HCT116 (cell line): ENCODE data around the gene VEGFA. TPM values are rescaled to one million over a fixed set of nuclear protein-coding genes. Genes with fewer than 3 reads are reported as not detected.

Source experiments
- ATAC-seq: fragments of 200-7000 bp; cut with Tn5 transposase; 2 replicates; pipeline ENCODE4 v1.9.1; 2020; ENCODE audit warnings: mild to moderate bottlenecking, moderate library complexity
- BruUV-seq: library from RNA; stranded (reverse); fragments of 400-500 nt; replicated peaks from 2 replicates; lab custom pipeline; 2021; lab: Mats Ljungman, UMichigan
- CTCF ChIA-PET: fragments of 300-600 bp; sonication (Branson Sonifier 250); formaldehyde crosslinking; loops from one replicate; lab custom pipeline; 2021; ENCODE audit warnings: antibody characterized with exemption; lab: Charles Lee
- POLR2A ChIA-PET: fragments of 300-600, 350-600 bp; sonication (Branson Sonifier 250); formaldehyde crosslinking; loops from one replicate; lab custom pipeline; 2021; ENCODE audit warnings: antibody characterized with exemption; lab: Charles Lee
- RAD21 ChIA-PET, 2 experiments: fragments of 300-600 bp; sonication (Branson Sonifier 250); formaldehyde crosslinking; loops; one replicate each; lab custom pipeline; 2023; ENCODE audit warnings: low total read pairs in 2 of 2; ENCODE audit not compliant: uncharacterized antibody in 2 of 2, unreplicated experiment in 2 of 2, low non-redundant PET in 1 of 2; lab: Charles Lee
- DNase-seq: peaks from one replicate; pipeline ENCODE4 v3.0.0-alpha.2; 2010; ENCODE audit warnings: low read depth, low spot score
- H2AFZ ChIP-seq: fragments of 200-600 bp; shearing (Covaris generic), sonication (generic); 2 replicates; pipeline ENCODE4 v1.6.1; 2017; ENCODE audit warnings: low read depth, mixed run types, mixed read lengths, antibody characterized with exemption, low read length; ENCODE audit not compliant: poor library complexity, severe bottlenecking
- H3K27ac ChIP-seq: 2 replicates; pipeline ENCODE4 v1.5.1; 2012; ENCODE audit warnings: low read depth, low read length
- H3K27me3 ChIP-seq: fragments of 200-600 bp; sonication (generic); 2 replicates; pipeline ENCODE4 v1.6.1; 2016; ENCODE audit warnings: mixed run types, low read length, mixed read lengths; ENCODE audit not compliant: insufficient read depth
- H3K36me3 ChIP-seq, 2 experiments: fragments of 200-500 bp in 1 of 2; fragments of 200-600 bp in 1 of 2; sonication (Bioruptor generic) in 1 of 2; sonication (generic) in 1 of 2; 2 replicates each; pipeline versions ENCODE4 v1.5.1 to v1.6.1; 2014 to 2016; ENCODE audit warnings: low read length in 2 of 2, inconsistent platforms in 1 of 2, mixed read lengths in 1 of 2, mixed run types in 1 of 2; ENCODE audit not compliant: insufficient read depth in 2 of 2, control insufficient read depth in 1 of 2
- H3K4me1 ChIP-seq, 2 experiments: fragments of 200-600 bp in 1 of 2; sonication (generic) in 1 of 2; 2 replicates each; pipeline versions ENCODE4 v1.5.1 to v1.6.1; 2012 to 2017; ENCODE audit warnings: low read length in 2 of 2, inconsistent platforms in 1 of 2, mild to moderate bottlenecking in 1 of 2, mixed read lengths in 1 of 2, mixed run types in 1 of 2, moderate library complexity in 1 of 2; ENCODE audit not compliant: insufficient read depth in 2 of 2, control insufficient read depth in 1 of 2
- H3K4me2 ChIP-seq: fragments of 200-600 bp; sonication (generic); 2 replicates; pipeline ENCODE4 v1.6.1; 2017; ENCODE audit warnings: mixed run types, low read length, mixed read lengths
- H3K4me3 ChIP-seq, 2 experiments: fragments of 200-600 bp in 1 of 2; sonication (generic) in 1 of 2; replicated peaks in 1 of 2; 2 replicates each; pipeline ENCODE4 v1.5.1; 2011 to 2016; ENCODE audit warnings: low read length in 2 of 2, control low read depth in 1 of 2, low read depth in 1 of 2, mild to moderate bottlenecking in 1 of 2, mixed read lengths in 1 of 2, mixed run types in 1 of 2
- H3K79me2 ChIP-seq: fragments of 200-600 bp; sonication (generic); 2 replicates; pipeline ENCODE4 v1.6.1; 2017; ENCODE audit warnings: mild to moderate bottlenecking, mixed run types, low read length, moderate library complexity, mixed read lengths; ENCODE audit not compliant: insufficient read depth
- H3K9ac ChIP-seq: fragments of 200-600 bp; sonication (generic); 2 replicates; pipeline ENCODE4 v1.6.1; 2016; ENCODE audit warnings: low read length, mixed read lengths
- H3K9me2 ChIP-seq: fragments of 200-600 bp; sonication (generic), shearing (Covaris generic); 2 replicates; pipeline ENCODE4 v1.6.1; 2017; ENCODE audit warnings: mixed run types, mild to moderate bottlenecking, moderate library complexity; ENCODE audit not compliant: insufficient read depth
- H3K9me3 ChIP-seq, 2 experiments: fragments of 200-500 bp in 1 of 2; fragments of 200-600 bp in 1 of 2; sonication (Bioruptor generic) in 1 of 2; sonication (generic) in 1 of 2; 2 replicates each; pipeline ENCODE4 v1.6.1; 2014 to 2017; ENCODE audit warnings: low read length in 2 of 2, mixed read lengths in 2 of 2, inconsistent platforms in 1 of 2, low read depth in 1 of 2, mild to moderate bottlenecking in 1 of 2, mixed run types in 1 of 2, moderate library complexity in 1 of 2; ENCODE audit not compliant: control insufficient read depth in 1 of 2, insufficient read depth in 1 of 2
- H4K20me1 ChIP-seq: fragments of 200-600 bp; sonication (generic), shearing (Covaris generic); 2 replicates; pipeline ENCODE4 v1.6.1; 2017; ENCODE audit warnings: mixed run types, mild to moderate bottlenecking, moderate library complexity; ENCODE audit not compliant: insufficient read depth
- CTCF ChIP-seq, 3 experiments: fragments of 200-600 bp in 1 of 3; sonication (generic) in 1 of 3; IDR thresholded peaks in 2 of 3; conservative IDR thresholded peaks in 1 of 3; 2 replicates each; pipeline ENCODE4 v1.5.1; 2012 to 2017; ENCODE audit warnings: low read depth in 2 of 3, low read length in 2 of 3, antibody characterized with exemption in 1 of 3, borderline replicate concordance in 1 of 3, control low read depth in 1 of 3, mild to moderate bottlenecking in 1 of 3, mixed read lengths in 1 of 3, mixed run types in 1 of 3, moderate library complexity in 1 of 3; ENCODE audit not compliant: insufficient read depth in 1 of 3
- EGR1 ChIP-seq: IDR thresholded peaks from 2 replicates; pipeline ENCODE4 v1.6.1; 2012; ENCODE audit warnings: low read depth
- FOSL1 ChIP-seq: IDR thresholded peaks from 2 replicates; pipeline ENCODE4 v1.6.1; 2012; ENCODE audit warnings: low read depth
- POLR2A ChIP-seq: IDR thresholded peaks from 2 replicates; pipeline ENCODE4 v1.7.0; 2011; ENCODE audit warnings: borderline replicate concordance; ENCODE audit not compliant: insufficient read depth, insufficient read length; ENCODE audit errors: extremely low read depth
- POLR2AphosphoS5 ChIP-seq: IDR thresholded peaks from 2 replicates; pipeline ENCODE4 v1.6.1; 2011; ENCODE audit warnings: mild to moderate bottlenecking, low read depth, low read length, moderate library complexity
- RAD21 ChIP-seq: IDR thresholded peaks from 2 replicates; pipeline ENCODE4 v1.6.1; 2012; ENCODE audit warnings: low read depth, mild to moderate bottlenecking
- REST ChIP-seq: IDR thresholded peaks from 2 replicates; pipeline ENCODE4 v1.6.1; 2012; ENCODE audit warnings: low read depth
- SIN3A ChIP-seq: IDR thresholded peaks from 2 replicates; pipeline ENCODE4 v1.6.1; 2012; ENCODE audit warnings: low read depth
- SRF ChIP-seq: IDR thresholded peaks from 2 replicates; pipeline ENCODE4 v1.6.1; 2012; ENCODE audit warnings: low read depth
- TCF7L2 ChIP-seq: IDR thresholded peaks from 2 replicates; pipeline ENCODE4 v1.7.0; 2011; ENCODE audit warnings: borderline replicate concordance, inconsistent platforms; ENCODE audit not compliant: insufficient read depth, insufficient read length; ENCODE audit errors: extremely low read depth
- ZBTB33 ChIP-seq: IDR thresholded peaks from 2 replicates; pipeline ENCODE4 v1.6.1; 2011; ENCODE audit warnings: mild to moderate bottlenecking, low read length, moderate library complexity; ENCODE audit not compliant: insufficient replicate concordance; ENCODE audit errors: extremely low read depth
- intact Hi-C: fragments of 100-400 bp; cut with micrococcal nuclease; formaldehyde crosslinking; loops from 2 replicates; pipeline ENCODE4 v1.10.0; 2022
- total RNA-seq: library from RNA; stranded (reverse); gene quantifications from one replicate; pipeline ENCODE4 v1.2.1, GENCODE V29; 2021; ENCODE audit not compliant: unreplicated experiment

VEGFA gene
- total RNA-seq, 1 experiment from 2014 or later = 112 TPM

GRCh38 chr6:43810965-43811732, 41.1 kb downstream of the VEGFA start:
- ChIA-PET RAD21 (no interaction called here), POLR2A (no interaction called here), CTCF (no interaction called here)
- no peak overlapping the region for H3K4me2 ChIP-seq
- no peaks in the 10 kb centered on the region for H3K9me2 ChIP-seq
- TF ChIP-seq ZBTB33 (no peak), FOSL1 (no peak), CTCF (IDR thresholded peaks at IDR 0.05 in 2 of 3, conservative IDR thresholded peaks at IDR 0.05 in 1 of 3; ENCODE audit: borderline replicate concordance in 1 of 3, insufficient read depth in 1 of 3, low read depth in 2 of 3, low read length in 2 of 3) (no peak), POLR2A (no peak), SIN3A (no peak), EGR1 (no peak), SRF (no peak), REST (no peak), POLR2AphosphoS5 (no peak), TCF7L2 (no peak), RAD21 (no peak)
- H3K27ac ChIP-seq = no peak overlapping the region
- DNase-seq (no peak), ATAC-seq (no peak)
- H3K9ac ChIP-seq = no peak overlapping the region
- BruUV-seq = no TSS peak
- intact Hi-C loops = no loop called here
- H2AFZ ChIP-seq = no peak overlapping the region
- H3K9me3 ChIP-seq = no peaks in the 10 kb centered on the region
- H3K27me3 ChIP-seq = no peaks in the 10 kb centered on the region
- H3K4me1 ChIP-seq = peaks cover 7 to 31% of the 10 kb centered on the region in 2 experiments
- H3K79me2 ChIP-seq = no peaks in the 10 kb centered on the region
- no peaks in the 10 kb centered on the region for H3K36me3 ChIP-seq
- no peaks in the 10 kb centered on the region for H4K20me1 ChIP-seq
- no peak overlapping the region for H3K4me3 ChIP-seq
